HAP-1 (cell line): ENCODE data around the gene VPS25.

Source experiments
- DNase-seq, 2 experiments: peaks; one replicate each; pipeline ENCODE4 v3.0.0-alpha.2; 2016 to 2020; ENCODE audit warnings: low spot score in 2 of 2
- H3K27me3 ChIP-seq: fragments of 250-450 bp; sonication (Bioruptor Pico); 2 replicates; pipeline ENCODE4 v1.5.1; 2020; ENCODE audit warnings: low read depth, mild to moderate bottlenecking, moderate library complexity
- H3K36me3 ChIP-seq: fragments of 250-450 bp; sonication (Bioruptor Pico); replicated peaks from 2 replicates; pipeline ENCODE4 v1.5.1; 2020; ENCODE audit warnings: mild to moderate bottlenecking
- H3K4me1 ChIP-seq: fragments of 250-450 bp; sonication (Bioruptor Pico); 2 replicates; pipeline ENCODE4 v1.5.1; 2020; ENCODE audit warnings: mild to moderate bottlenecking
- H3K4me3 ChIP-seq: fragments of 250-450 bp; sonication (Bioruptor Pico); 2 replicates; pipeline ENCODE4 v1.5.1; 2020; ENCODE audit warnings: mild to moderate bottlenecking, moderate library complexity
- H3K9me3 ChIP-seq: fragments of 250-450 bp; sonication (Bioruptor Pico); 2 replicates; pipeline ENCODE4 v1.5.1; 2020; ENCODE audit warnings: mild to moderate bottlenecking, moderate library complexity
- in situ Hi-C: fragments of 300-500 bp; cut with MboI; formaldehyde crosslinking; loops from 3 replicates; pipeline ENCODE4 v1.14.3; 2020; ENCODE audit warnings: low sequenced_read_pairs, inconsistent platforms, mixed read lengths

Gene VPS25

GRCh38 chr17:42795061-42795460 is 21.8 kb downstream of the VPS25 start:
- H3K36me3 ChIP-seq, result peaks cover 11% of the 10 kb centered on the region
- in situ Hi-C loops, result no loop called here
- no peaks in the 10 kb centered on the region for H3K9me3 ChIP-seq
- no peaks in the 10 kb centered on the region for H3K27me3 ChIP-seq
- no peak for DNase-seq
- peaks cover 7% of the 10 kb centered on the region for H3K4me1 ChIP-seq
- no peak overlapping the region for H3K4me3 ChIP-seq

- Histone ChIP-seq H3K4me1 (peaks cover 7% of the 10 kb centered on the region), H3K4me3 (no peak overlapping the region), H3K36me3 (peaks cover 11% of the 10 kb centered on the region), H3K27me3 (no peaks in the 10 kb centered on the region), H3K9me3 (no peaks in the 10 kb centered on the region)
- no peak for DNase-seq
- in situ Hi-C loops, result no loop called here
Observed at GRCh38 chr17:42795465-42795864, 22.2 kb downstream of the VPS25 start.

- H3K9me3 ChIP-seq, result no peaks in the 10 kb centered on the region
- peaks cover 7% of the 10 kb centered on the region for H3K4me1 ChIP-seq
- in situ Hi-C loops, result no loop called here
- no peak overlapping the region for H3K4me3 ChIP-seq
- no peak for DNase-seq
- no peaks in the 10 kb centered on the region for H3K27me3 ChIP-seq
- H3K36me3 ChIP-seq, result peaks cover 11% of the 10 kb centered on the region
Observed at GRCh38 chr17:42796066-42796758, 23.0 kb downstream of the VPS25 start.

- H3K4me3 ChIP-seq, result peak overlapping the region; percentile 88
- in situ Hi-C loops, result no loop called here
- DNase-seq, result no peak
- peaks cover 7% of the 10 kb centered on the region for H3K4me1 ChIP-seq
- no peaks in the 10 kb centered on the region for H3K9me3 ChIP-seq
- peaks cover 11% of the 10 kb centered on the region for H3K36me3 ChIP-seq
- H3K27me3 ChIP-seq, result peaks cover 5% of the 10 kb centered on the region; the same call in 1 of the 2 replicates
Observed at GRCh38 chr17:42797067-42798007, 24.1 kb downstream of the VPS25 start.

GRCh38 chr17:42798011-42798382 is 24.7 kb downstream of the VPS25 start:
- no peak for DNase-seq
- peaks cover 7% of the 10 kb centered on the region; the same call in 1 of the 2 replicates for H3K27me3 ChIP-seq
- peaks cover 7% of the 10 kb centered on the region for H3K4me1 ChIP-seq
- H3K36me3 ChIP-seq, result peaks cover 11% of the 10 kb centered on the region
- in situ Hi-C loops, result no loop called here
- H3K9me3 ChIP-seq, result no peaks in the 10 kb centered on the region
- H3K4me3 ChIP-seq, result peak overlapping the region; percentile 88

- peaks cover 7% of the 10 kb centered on the region for H3K4me1 ChIP-seq
- H3K36me3 ChIP-seq, result peaks cover 11% of the 10 kb centered on the region
- peak within 1 kb of the TSS; percentile 88 for H3K4me3 ChIP-seq
- DNase-seq, result peak; percentile 86 to 94
- in situ Hi-C loops, result no loop called here
- no peaks in the 10 kb centered on the region for H3K9me3 ChIP-seq
- peaks cover 7% of the 10 kb centered on the region; the same call in 1 of the 2 replicates for H3K27me3 ChIP-seq
Observed at GRCh38 chr17:42798383-42799380, 25.4 kb downstream of the VPS25 start, which contains the start of the genes CNTD1 and COA3. CNTD1 (plus strand) TSS chr17:42798861; CDS start chr17:42799068, 207 bp downstream. COA3 (minus strand) TSS chr17:42798704; CDS start chr17:42798681, 23 bp downstream.

GRCh38 chr17:42803074-42803883 is 30.0 kb downstream of the VPS25 start:
- no peaks in the 10 kb centered on the region for H3K4me1 ChIP-seq
- H3K4me3 ChIP-seq, result no peak overlapping the region
- in situ Hi-C loops, result no loop called here
- H3K36me3 ChIP-seq, result no peaks in the 10 kb centered on the region
- H3K9me3 ChIP-seq, result no peaks in the 10 kb centered on the region
- H3K27me3 ChIP-seq, result peaks cover 7% of the 10 kb centered on the region; the same call in 1 of the 2 replicates
- DNase-seq, result no peak

- no peak for DNase-seq
- H3K27me3 ChIP-seq, result peaks cover 7% of the 10 kb centered on the region; the same call in 1 of the 2 replicates
- in situ Hi-C loops, result no loop called here
- H3K36me3 ChIP-seq, result no peaks in the 10 kb centered on the region; the same call in 1 of the 2 replicates
- H3K9me3 ChIP-seq, result no peaks in the 10 kb centered on the region
- H3K4me3 ChIP-seq, result no peak overlapping the region
- no peaks in the 10 kb centered on the region for H3K4me1 ChIP-seq
Observed at GRCh38 chr17:42804918-42805367, 31.7 kb downstream of the VPS25 start.

- Histone ChIP-seq H3K4me1 (no peaks in the 10 kb centered on the region), H3K27me3 (peaks cover 7% of the 10 kb centered on the region; the same call in 1 of the 2 replicates), H3K36me3 (peaks cover 13% of the 10 kb centered on the region), H3K4me3 (no peak overlapping the region), H3K9me3 (no peaks in the 10 kb centered on the region)
- in situ Hi-C loops, result no loop called here
- DNase-seq, result no peak
Observed at GRCh38 chr17:42806249-42806648, 33.0 kb downstream of the VPS25 start.

GRCh38 chr17:42809250-42809649 is 36.0 kb downstream of the VPS25 start:
- Histone ChIP-seq H3K9me3 (no peaks in the 10 kb centered on the region), H3K4me1 (no peaks in the 10 kb centered on the region), H3K27me3 (no peaks in the 10 kb centered on the region), H3K36me3 (peaks cover 30% of the 10 kb centered on the region), H3K4me3 (no peak overlapping the region)
- DNase-seq, result no peak
- in situ Hi-C loops, result no loop called here

GRCh38 chr17:42814633-42815399 is 41.6 kb downstream of the VPS25 start:
- Histone ChIP-seq H3K4me1 (no peaks in the 10 kb centered on the region), H3K9me3 (no peaks in the 10 kb centered on the region), H3K36me3 (peaks cover 81% of the 10 kb centered on the region), H3K4me3 (no peak overlapping the region), H3K27me3 (no peaks in the 10 kb centered on the region)
- DNase-seq, result no peak
- in situ Hi-C loops, result no loop called here

GRCh38 chr17:42817866-42818265 is 44.6 kb downstream of the VPS25 start:
- H3K27me3 ChIP-seq, result no peaks in the 10 kb centered on the region
- no peak overlapping the region for H3K4me3 ChIP-seq
- in situ Hi-C loops, result no loop called here
- H3K36me3 ChIP-seq, result peaks cover 72% of the 10 kb centered on the region
- DNase-seq, result no peak
- no peaks in the 10 kb centered on the region for H3K4me1 ChIP-seq
- no peaks in the 10 kb centered on the region for H3K9me3 ChIP-seq
